ENCODE results near the gene BSG.

GRCh38 chr19:540867-541637 lies 31.3 kb upstream of the BSG start:
- TF ChIP-seq CTCF (IDR thresholded peaks at IDR 0.05; ENCODE audit: poor library complexity) (no peak), EZH2 (IDR thresholded peaks at IDR 0.05; ENCODE audit: borderline replicate concordance) (no peak)

All from hepatocyte (in vitro differentiated cells).